ENCODE measurements around the gene SYT1. TPM values are rescaled to one million over a fixed set of nuclear protein-coding genes. Genes with fewer than 3 reads are reported as not detected.
"Not testable (repeated sequence)": the region's sequence is repeated elsewhere in the genome, so short reads cannot be mapped to it uniquely, and the experiment has no call there.

SYT1 gene
- total RNA-seq, 2 experiments from 2014 or later, result not detected

GRCh38 chr12:78824918-78825317 is 39.7 kb upstream of the SYT1 start:
- CTCF ChIA-PET (ENCODE audit: unreplicated experiment), result no interaction called here
- TF ChIP-seq CTCF (conservative IDR thresholded peaks at IDR 0.05; ENCODE audit: low read length) (no peak), EZH2phosphoT487 (IDR thresholded peaks at IDR 0.05; ENCODE audit: borderline replicate concordance, low read depth, low read length) (no peak)
- POLR2A ChIA-PET, result no interaction called here
- H3K9me2 ChIP-seq (ENCODE audit: insufficient read depth, low read length), result no peaks in the 10 kb centered on the region
- H3K4me3 ChIP-seq (ENCODE audit: low read depth, low read length, poor library complexity, severe bottlenecking), result no peak overlapping the region
- intact Hi-C loops (cut with micrococcal nuclease; ENCODE audit: unreplicated experiment), result no loop called here
- no peaks in the 10 kb centered on the region for H3K4me1 ChIP-seq (ENCODE audit: insufficient read depth, low read length, poor library complexity, severe bottlenecking)
- H4K20me1 ChIP-seq (ENCODE audit: insufficient read depth, low read length), result no peaks in the 10 kb centered on the region
- no peak overlapping the region for H3K4me2 ChIP-seq (ENCODE audit: low read length)
- no TSS peak for BruUV-seq (replicated peaks)
- DNase-seq (ENCODE audit: low spot score), result no peak
- H3K36me3 ChIP-seq (ENCODE audit: insufficient read depth, low read length), result no peaks in the 10 kb centered on the region
- H2AFZ ChIP-seq (ENCODE audit: low read length), result no peak overlapping the region
- no peak overlapping the region for H3K27ac ChIP-seq (ENCODE audit: low read depth, low read length, poor library complexity, severe bottlenecking)
- no peaks in the 10 kb centered on the region for H3K79me2 ChIP-seq (ENCODE audit: insufficient read depth, low read depth, low read length)
- H3K9me3 ChIP-seq (ENCODE audit: low read length), result no peaks in the 10 kb centered on the region

DNA sequence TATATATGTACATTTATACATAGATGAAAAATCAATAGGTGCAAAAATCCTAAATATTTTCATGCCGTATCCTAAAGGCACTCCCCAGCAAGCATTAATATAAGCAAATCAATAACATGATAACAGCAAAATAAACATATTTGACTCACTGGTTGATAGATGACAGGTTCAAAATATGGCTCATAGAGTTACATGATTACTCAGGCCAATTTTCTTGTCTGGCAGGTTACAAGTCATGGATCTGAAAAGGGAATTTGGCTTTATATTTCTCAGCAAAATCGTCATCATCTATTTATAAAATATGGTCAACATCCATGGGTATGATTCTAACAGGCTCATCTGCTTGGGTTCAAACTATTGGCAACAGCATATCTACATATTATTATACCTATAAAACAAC is 34.9 kb upstream of the SYT1 start:
- BruUV-seq (replicated peaks), result no TSS peak
- POLR2A ChIA-PET, result no interaction called here

GRCh38 chr12:78835493-78835892 is 29.1 kb upstream of the SYT1 start:
- H3K9me2 ChIP-seq (ENCODE audit: insufficient read depth, low read length), result no peaks in the 10 kb centered on the region
- no peaks in the 10 kb centered on the region for H3K9me3 ChIP-seq (ENCODE audit: low read length)
- H2AFZ ChIP-seq (ENCODE audit: low read length), result no peak overlapping the region
- no peak overlapping the region for H3K27ac ChIP-seq (ENCODE audit: low read depth, low read length, poor library complexity, severe bottlenecking)
- ChIA-PET CTCF (ENCODE audit: unreplicated experiment) (no interaction called here), POLR2A (no interaction called here)
- TF ChIP-seq EZH2phosphoT487 (IDR thresholded peaks at IDR 0.05; ENCODE audit: borderline replicate concordance, low read depth, low read length), result no peak
- no peak for TF ChIP-seq CTCF (conservative IDR thresholded peaks at IDR 0.05; ENCODE audit: low read length)
- no peaks in the 10 kb centered on the region for H3K79me2 ChIP-seq (ENCODE audit: insufficient read depth, low read depth, low read length)
- H3K4me1 ChIP-seq (ENCODE audit: insufficient read depth, low read length, poor library complexity, severe bottlenecking), result no peaks in the 10 kb centered on the region
- no peak overlapping the region for H3K4me2 ChIP-seq (ENCODE audit: low read length)
- no peaks in the 10 kb centered on the region for H3K36me3 ChIP-seq (ENCODE audit: insufficient read depth, low read length)
- DNase-seq (ENCODE audit: low spot score), result no peak
- H4K20me1 ChIP-seq (ENCODE audit: insufficient read depth, low read length), result no peaks in the 10 kb centered on the region
- no peak overlapping the region for H3K4me3 ChIP-seq (ENCODE audit: low read depth, low read length, poor library complexity, severe bottlenecking)
- intact Hi-C loops (cut with micrococcal nuclease; ENCODE audit: unreplicated experiment), result no loop called here
- no TSS peak for BruUV-seq (replicated peaks)

More for the DNA sequence above, 34.9 kb upstream of the SYT1 start:
- no peaks in the 10 kb centered on the region for H3K79me2 ChIP-seq (ENCODE audit: insufficient read depth, low read depth, low read length)
- H3K4me2 ChIP-seq (ENCODE audit: low read length), result no peak overlapping the region
- intact Hi-C loops (cut with micrococcal nuclease; ENCODE audit: unreplicated experiment), result no loop called here
- TF ChIP-seq CTCF (conservative IDR thresholded peaks at IDR 0.05; ENCODE audit: low read length), result no peak
- TF ChIP-seq EZH2phosphoT487 (IDR thresholded peaks at IDR 0.05; ENCODE audit: borderline replicate concordance, low read depth, low read length), result no peak
- H3K9me2 ChIP-seq (ENCODE audit: insufficient read depth, low read length), result no peaks in the 10 kb centered on the region
- H4K20me1 ChIP-seq (ENCODE audit: insufficient read depth, low read length), result no peaks in the 10 kb centered on the region
- CTCF ChIA-PET (ENCODE audit: unreplicated experiment), result no interaction called here
- no peak for DNase-seq (ENCODE audit: low spot score)
- H3K4me1 ChIP-seq (ENCODE audit: insufficient read depth, low read length, poor library complexity, severe bottlenecking), result no peaks in the 10 kb centered on the region
- no peaks in the 10 kb centered on the region for H3K9me3 ChIP-seq (ENCODE audit: low read length)
- no peak overlapping the region for H2AFZ ChIP-seq (ENCODE audit: low read length)
- H3K36me3 ChIP-seq (ENCODE audit: insufficient read depth, low read length), result no peaks in the 10 kb centered on the region
- H3K4me3 ChIP-seq (ENCODE audit: low read depth, low read length, poor library complexity, severe bottlenecking), result no peak overlapping the region
- no peak overlapping the region for H3K27ac ChIP-seq (ENCODE audit: low read depth, low read length, poor library complexity, severe bottlenecking)

GRCh38 chr12:78840518-78841019 is 24.0 kb upstream of the SYT1 start:
- intact Hi-C loops (cut with micrococcal nuclease; ENCODE audit: unreplicated experiment); H4K20me1 ChIP-seq (ENCODE audit: insufficient read depth, low read length); H3K9me2 ChIP-seq (ENCODE audit: insufficient read depth, low read length); H3K36me3 ChIP-seq (ENCODE audit: insufficient read depth, low read length); BruUV-seq (replicated peaks); H3K9me3 ChIP-seq (ENCODE audit: low read length); H2AFZ ChIP-seq (ENCODE audit: low read length); H3K27ac ChIP-seq (ENCODE audit: low read depth, low read length, poor library complexity, severe bottlenecking); DNase-seq (ENCODE audit: low spot score); H3K4me3 ChIP-seq (ENCODE audit: low read depth, low read length, poor library complexity, severe bottlenecking); H3K4me1 ChIP-seq (ENCODE audit: insufficient read depth, low read length, poor library complexity, severe bottlenecking); H3K4me2 ChIP-seq (ENCODE audit: low read length); H3K79me2 ChIP-seq (ENCODE audit: insufficient read depth, low read depth, low read length); CTCF ChIA-PET (ENCODE audit: unreplicated experiment): not testable (repeated sequence)
- POLR2A ChIA-PET, result interaction anchor here (0.7 kb wide), 1 partner anchor 259 kb away, joined by 3 read pairs; no protein-coding TSS in a partner anchor

Measured in OCI-LY7 (cell line).